Measurements from ENCODE around the gene PIK3R1.

Gene PIK3R1

DNA sequence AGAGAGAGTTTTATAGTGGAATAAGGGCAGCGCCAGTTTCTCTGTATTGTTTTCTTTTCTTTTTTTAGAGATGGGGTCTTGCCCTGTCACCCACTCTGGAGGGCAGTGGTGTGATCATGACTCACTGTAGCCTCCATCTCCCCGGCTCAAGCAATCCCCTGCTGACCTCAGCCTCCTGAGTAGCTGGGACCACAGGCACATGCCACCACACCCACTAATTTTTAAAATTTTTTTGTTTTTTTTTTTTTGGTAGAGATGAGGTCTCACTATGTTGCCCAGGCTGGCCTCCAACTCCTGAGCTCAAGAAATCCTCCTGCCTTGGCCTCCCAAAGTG is 119.0 kb downstream of the PIK3R1 start:
- DNase-seq, result no peak

DNA sequence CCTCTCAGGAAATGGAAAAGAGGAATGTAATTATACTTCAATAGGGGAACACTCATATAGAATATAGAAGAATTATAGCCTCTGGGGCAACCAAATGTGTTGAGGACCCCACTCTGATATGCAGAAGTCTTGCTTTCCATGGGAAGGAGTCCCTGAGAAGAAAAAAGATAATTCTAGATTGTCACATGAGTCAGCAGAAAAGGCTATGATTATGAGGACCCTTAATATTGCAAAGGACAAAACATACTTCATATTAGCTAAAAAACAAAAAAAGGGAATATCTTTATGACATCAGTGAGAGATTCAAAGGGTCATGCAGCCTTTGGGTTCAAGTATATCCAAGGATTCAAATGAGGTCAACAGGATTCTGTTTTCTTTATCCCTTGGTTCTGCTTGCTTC is 119.5 kb downstream of the PIK3R1 start:
- no peak for DNase-seq

DNA sequence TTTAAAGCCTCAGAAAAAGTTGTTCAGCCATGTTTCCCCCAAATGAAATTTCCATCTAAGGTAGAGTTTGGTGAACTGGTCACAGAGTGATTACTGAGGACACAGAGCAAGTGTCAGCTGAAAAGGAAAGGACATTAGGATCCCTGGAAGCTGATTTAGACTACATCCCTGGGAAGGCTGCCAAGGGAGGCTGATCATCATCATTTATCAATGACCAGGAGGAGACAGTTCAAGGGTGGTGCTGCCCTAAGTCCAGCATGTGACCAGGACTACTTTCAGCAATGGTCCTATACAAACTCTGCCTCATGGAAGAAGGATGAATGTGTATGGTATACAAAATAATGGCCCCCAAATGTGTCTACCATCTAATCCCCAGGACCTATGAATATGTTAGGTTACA is 120.6 kb downstream of the PIK3R1 start:
- DNase-seq, result no peak

GRCh38 chr5:68337235-68337634 is 121.7 kb downstream of the PIK3R1 start:
- no peak for DNase-seq

- DNase-seq, result no peak
These were observed 124.4 kb downstream of the PIK3R1 start for GRCh38 chr5:68339921-68340321.

DNA sequence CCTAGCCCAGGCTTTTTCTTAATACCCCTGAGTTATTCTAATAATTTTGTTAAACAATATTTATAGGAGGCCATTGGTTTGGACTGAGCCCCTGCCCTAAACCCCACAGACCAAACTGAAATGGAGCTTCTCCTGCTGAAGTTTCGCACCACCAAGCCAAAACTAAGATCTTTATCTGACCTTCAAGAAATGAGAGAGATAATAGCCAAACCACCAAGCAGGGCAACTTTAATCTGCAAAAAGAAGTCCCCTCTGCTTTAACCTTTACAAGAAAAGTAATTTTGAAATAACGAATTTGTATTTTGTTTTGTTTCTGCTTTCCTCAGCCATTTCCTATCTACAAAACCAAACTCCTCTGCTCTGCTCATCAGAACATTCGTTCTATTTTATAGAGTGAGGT is 125.5 kb downstream of the PIK3R1 start:
- no peak for DNase-seq

- DNase-seq, result no peak
These were observed 127.1 kb downstream of the PIK3R1 start for GRCh38 chr5:68342693-68343092.

- no peak for DNase-seq
These were observed 127.9 kb downstream of the PIK3R1 start for GRCh38 chr5:68343421-68343826.

GRCh38 chr5:68344447-68345111 is 129.0 kb downstream of the PIK3R1 start:
- DNase-seq, result no peak

- DNase-seq, result no peak
These were observed 129.6 kb downstream of the PIK3R1 start for GRCh38 chr5:68345171-68345570.

DNA sequence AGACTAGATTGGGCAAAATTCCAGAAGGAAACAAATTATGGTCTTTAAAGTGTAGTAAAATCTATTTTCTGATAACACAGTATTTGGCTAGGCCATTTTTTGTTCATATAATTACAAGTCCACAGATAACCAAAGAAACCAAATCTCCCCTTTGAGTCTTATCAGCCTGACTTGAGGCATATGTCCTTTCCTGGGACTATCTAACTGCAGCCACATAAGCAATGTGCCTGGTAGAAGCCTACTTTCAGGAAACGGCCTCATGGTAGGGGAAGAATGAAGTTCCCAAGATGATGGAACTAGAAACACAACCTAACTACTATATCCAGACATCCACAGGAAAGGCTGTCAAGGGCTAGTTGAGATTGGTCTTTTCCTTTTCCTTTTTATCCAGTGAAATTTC is 130.0 kb downstream of the PIK3R1 start:
- no peak for DNase-seq

- DNase-seq, result no peak
These were observed 132.0 kb downstream of the PIK3R1 start for GRCh38 chr5:68347536-68347935.

GRCh38 chr5:68348447-68349222 is 133.1 kb downstream of the PIK3R1 start:
- no peak for DNase-seq

- no peak for DNase-seq
These were observed 134.6 kb downstream of the PIK3R1 start for GRCh38 chr5:68350176-68350575.
